K562 (cell line): ENCODE measurements around the gene FHL5. TPM values are rescaled to one million over a fixed set of nuclear protein-coding genes. Genes with fewer than 3 reads are reported as not detected.
A peak's percentile ranks its signal among the peaks of the same experiment; 100 is the strongest.

Experiments used
- ATAC-seq: fragments of 200-7000 bp; cut with Tn5 transposase; 3 replicates; pipeline ENCODE4 v1.9.1; 2020; ENCODE audit warnings: moderate library complexity
- BruUV-seq: library from RNA; stranded (reverse); fragments of 400-500 nt; replicated peaks from 2 replicates; lab custom pipeline; 2021; lab: Mats Ljungman, UMichigan
- CTCF ChIA-PET: fragments of 300-600 bp; formaldehyde crosslinking; extraction: SDS; loops from one replicate; lab custom pipeline; 2021; ENCODE audit warnings: low intra/inter-chr PET ratio; lab: Yijun Ruan, JAX
- POLR2A ChIA-PET: fragments of 300-600, 350-650 bp; sonication (Branson Sonifier 250); formaldehyde crosslinking; extraction: SDS; loops from one replicate; lab custom pipeline; 2021; ENCODE audit warnings: antibody characterized with exemption, inconsistent platforms; lab: Yijun Ruan, JAX
- DNase-seq, 4 experiments: peaks; one replicate each; pipeline versions ENCODE4 v3.0.0 to v3.0.0-alpha.2; 2011 to 2018; ENCODE audit warnings: low spot score in 3 of 4, mixed read lengths in 3 of 4; ENCODE audit errors: extremely low read depth in 1 of 4
- FAIRE-seq: peaks from 2 replicates; lab custom pipeline; 2011; peaks lifted over from hg19 to GRCh38; lab: Jason Lieb, UNC
- H2AFZ ChIP-seq: 2 replicates; pipeline ENCODE4 v1.6.0; 2011; ENCODE audit warnings: low read depth, low read length, control low read depth, inconsistent platforms
- H3K27ac ChIP-seq: fragments of 200-600 bp; 3 replicates; pipeline ENCODE4 v1.8.0; 2011; ENCODE audit warnings: low read depth, mild to moderate bottlenecking, control low read depth, inconsistent platforms, low read length, moderate library complexity, mixed read lengths; ENCODE audit errors: extremely low read depth
- H3K27me3 ChIP-seq, 2 experiments: fragments of 300-600 bp in 1 of 2; 2 replicates in 1 of 2; 3 replicates in 1 of 2; pipeline versions ENCODE4 v1.6.0 to v1.8.0; 2011; ENCODE audit warnings: inconsistent platforms in 2 of 2, low read length in 2 of 2, mild to moderate bottlenecking in 1 of 2, mixed read lengths in 1 of 2, moderate library complexity in 1 of 2; ENCODE audit not compliant: control insufficient read depth in 2 of 2, insufficient read depth in 2 of 2
- H3K36me3 ChIP-seq: fragments of 300-600 bp; 3 replicates; pipeline ENCODE4 v1.8.0; 2011; ENCODE audit warnings: mild to moderate bottlenecking, low read length, inconsistent platforms; ENCODE audit not compliant: control insufficient read depth, insufficient read depth
- H3K4me1 ChIP-seq, 2 experiments: fragments of 200-600 bp in 1 of 2; replicated peaks in 1 of 2; 2 replicates in 1 of 2; 3 replicates in 1 of 2; pipeline versions ENCODE4 v1.5.1 to v1.8.0; 2011; ENCODE audit warnings: inconsistent platforms in 2 of 2, low read length in 2 of 2, mild to moderate bottlenecking in 1 of 2, mixed read lengths in 1 of 2, moderate library complexity in 1 of 2; ENCODE audit not compliant: control insufficient read depth in 2 of 2, insufficient read depth in 2 of 2
- H3K4me2 ChIP-seq: 2 replicates; pipeline ENCODE4 v1.6.1; 2011; ENCODE audit warnings: low read length, control low read depth, inconsistent platforms, mixed read lengths; ENCODE audit not compliant: insufficient read depth
- H3K4me3 ChIP-seq: fragments of 200-600 bp; sonication (generic), shearing (Covaris generic); 2 replicates; pipeline ENCODE4 v1.5.1; 2016; ENCODE audit warnings: control low read depth, inconsistent platforms
- H3K79me2 ChIP-seq: fragments of 200-600 bp; 3 replicates; pipeline ENCODE4 v1.8.0; 2011; ENCODE audit warnings: low read length, inconsistent platforms; ENCODE audit not compliant: control insufficient read depth, insufficient read depth
- H3K9ac ChIP-seq, 2 experiments: 2 replicates each; pipeline versions ENCODE4 v1.6.0 to v1.6.1; 2011; ENCODE audit warnings: low read depth in 2 of 2, low read length in 2 of 2, control low read depth in 1 of 2, inconsistent platforms in 1 of 2, mild to moderate bottlenecking in 1 of 2, mixed read lengths in 1 of 2; ENCODE audit not compliant: insufficient read depth in 1 of 2
- H3K9me1 ChIP-seq: one replicate; pipeline ENCODE4 v1.6.0; 2011; ENCODE audit warnings: inconsistent platforms, mild to moderate bottlenecking, low read length, moderate library complexity; ENCODE audit not compliant: control insufficient read depth, insufficient read depth
- H3K9me3 ChIP-seq: replicated peaks from 2 replicates; pipeline ENCODE4 v1.5.1; 2011; ENCODE audit warnings: low read depth, low read length, inconsistent platforms; ENCODE audit not compliant: control insufficient read depth, insufficient read depth
- H4K20me1 ChIP-seq: replicated peaks from 2 replicates; pipeline ENCODE4 v1.6.1; 2011; ENCODE audit warnings: low read length, inconsistent platforms, mixed read lengths; ENCODE audit not compliant: control insufficient read depth, insufficient read depth
- CREBBP ChIP-seq: IDR thresholded peaks from one replicate; pipeline ENCODE4 v1.6.1; 2012; ENCODE audit warnings: low read depth, mild to moderate bottlenecking, control low read depth, inconsistent platforms, low read length
- EWSR1 ChIP-seq: fragments of 450-650 bp; IDR thresholded peaks from 2 replicates; pipeline ENCODE4 v1.6.1; 2018; ENCODE audit warnings: borderline replicate concordance, mild to moderate bottlenecking, low read depth, moderate library complexity; ENCODE audit not compliant: partially characterized antibody
- GABPB1 ChIP-seq: sonication (generic); formaldehyde crosslinking; IDR thresholded peaks from 2 replicates; pipeline ENCODE4 v1.8.0; 2022; ENCODE audit warnings: mild to moderate bottlenecking, missing genetic modification reagents
- NCOA6 ChIP-seq: fragments of 450-650 bp; IDR thresholded peaks from 2 replicates; pipeline ENCODE4 v1.6.1; 2017; ENCODE audit warnings: mild to moderate bottlenecking
- NFRKB ChIP-seq: fragments of 450-650 bp; IDR thresholded peaks from 2 replicates; pipeline ENCODE4 v1.6.1; 2016; ENCODE audit warnings: low read depth
- STAG1 ChIP-seq: sonication (generic); formaldehyde crosslinking; IDR thresholded peaks from 2 replicates; pipeline ENCODE4 v1.5.0; 2020; ENCODE audit warnings: missing genetic modification reagents, borderline replicate concordance
- WGBS: fragments of 100-300 bp; shearing (Covaris generic); methylation state at CpG from one replicate; pipeline ENCODE4 v1.1.6; 2016; ENCODE audit warnings: low coverage, mixed read lengths; ENCODE audit not compliant: insufficient coverage; ENCODE audit errors: missing lambda C conversion rate; 5-methylcytosine and 5-hydroxymethylcytosine counted together
- in situ Hi-C: fragments of 300-500 bp; cut with MboI; formaldehyde crosslinking; loops from 4 replicates; pipeline ENCODE4 v1.15.0; 2018; ENCODE audit warnings: inconsistent platforms, mixed read lengths
- intact Hi-C: fragments of 100-400 bp; cut with micrococcal nuclease; formaldehyde crosslinking; loops from 2 replicates; pipeline ENCODE4 v1.14.2; 2022
- polyA plus RNA-seq, 8 experiments: library from polyadenylated mRNA; depleted of rRNA in 4 of 8; stranded (reverse) in 5 of 8; unstranded in 3 of 8; fragments of >200 nt; fragmentation: Nextera tagmentation in 2 of 8; fragmentation: Illumina TruSeq in 1 of 8; extraction: Ambion mirVana in 2 of 8; extraction: Trizol in 1 of 8; gene quantifications; 2 replicates each; pipeline versions ENCODE4 v1.2.1 to v1.2.3, GENCODE V29; 2011 to 2014; ENCODE audit warnings: inconsistent platforms in 1 of 8, missing spikeins in 1 of 8
- total RNA-seq, 7 experiments: library from RNA; depleted of rRNA in 6 of 7; stranded (reverse); fragments of >200 nt in 6 of 7; fragmentation: Illumina TruSeq in 2 of 7; extraction: Trizol in 2 of 7; gene quantifications; 2 replicates each; pipeline versions ENCODE4 v1.2.1 to v1.2.3, GENCODE V29; 2011 to 2021; ENCODE audit warnings: low replicate concordance in 1 of 7
- TF ChIP-seq, protein P1 (sequence below): fragments of 250-450 bp; sonication (Bioruptor Pico); IDR thresholded peaks from 2 replicates; pipeline ENCODE4 v1.8.0; 2021; ENCODE audit warnings: mild to moderate bottlenecking, moderate library complexity

The FHL5 gene
- total and polyA plus RNA-seq, 9 of the 15 experiments (the other 6 are each of a cell fraction or from before 2014, with no cell fraction given), result not detected

DNA sequence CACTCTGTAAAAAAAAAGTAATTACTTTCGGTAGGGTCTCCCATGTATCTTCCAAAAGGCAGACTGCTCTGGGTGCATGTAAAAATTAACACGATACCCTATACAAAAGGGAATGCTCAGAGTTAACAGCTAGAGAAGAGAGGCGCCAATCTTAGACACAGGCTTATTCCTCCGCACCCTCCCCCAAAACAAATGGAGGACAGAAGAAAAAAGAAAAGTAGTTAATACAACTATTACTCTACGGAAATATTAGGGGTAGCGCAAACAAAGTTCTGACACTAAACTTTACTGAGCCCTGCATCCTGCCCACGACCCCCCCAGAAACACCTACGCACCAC is 41.7 kb upstream of the FHL5 start:
- ATAC-seq, result peak; percentile 29
- CTCF ChIA-PET, result no interaction called here
- WGBS, result 0% methylated on average over 8 of the region's 8 CpGs

More for the DNA sequence above, 41.7 kb upstream of the FHL5 start:
- TF ChIP-seq, protein P1, sequence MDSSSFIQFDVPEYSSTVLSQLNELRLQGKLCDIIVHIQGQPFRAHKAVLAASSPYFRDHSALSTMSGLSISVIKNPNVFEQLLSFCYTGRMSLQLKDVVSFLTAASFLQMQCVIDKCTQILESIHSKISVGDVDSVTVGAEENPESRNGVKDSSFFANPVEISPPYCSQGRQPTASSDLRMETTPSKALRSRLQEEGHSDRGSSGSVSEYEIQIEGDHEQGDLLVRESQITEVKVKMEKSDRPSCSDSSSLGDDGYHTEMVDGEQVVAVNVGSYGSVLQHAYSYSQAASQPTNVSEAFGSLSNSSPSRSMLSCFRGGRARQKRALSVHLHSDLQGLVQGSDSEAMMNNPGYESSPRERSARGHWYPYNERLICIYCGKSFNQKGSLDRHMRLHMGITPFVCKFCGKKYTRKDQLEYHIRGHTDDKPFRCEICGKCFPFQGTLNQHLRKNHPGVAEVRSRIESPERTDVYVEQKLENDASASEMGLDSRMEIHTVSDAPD (CRISPR knock-in tag), result no peak
- no peak for TF ChIP-seq CREBBP
- 0 out of 2 replicates have a peak, but pooled peaks have one; percentile 28 for TF ChIP-seq NCOA6
- no peak for TF ChIP-seq EWSR1
- no peak for TF ChIP-seq NFRKB
- TF ChIP-seq GABPB1 (CRISPR knock-in tag), result no peak
- TF ChIP-seq STAG1 (CRISPR knock-in tag), result no peak
- no peaks in the 10 kb centered on the region for H3K9me3 ChIP-seq
- peaks cover 2 to 3% of the 10 kb centered on the region in 2 experiments; a peak in 3 of 5 replicates for H3K4me1 ChIP-seq
- H3K9me1 ChIP-seq, result no peaks in the 10 kb centered on the region
- intact Hi-C loops, result loop anchor here (5.0 to 10.0 kb wide), 3 partner anchors 376 to 1004 kb away; partner anchors contain the start of genes KLHL32 and NDUFAF4
- DNase-seq (no peak), FAIRE-seq (no peak)
- no peaks in the 10 kb centered on the region for H4K20me1 ChIP-seq
- no TSS peak for BruUV-seq
- POLR2A ChIA-PET, result interaction anchor here (0.8 to 1.5 kb wide), 2 partner anchors 9 to 61 kb away, joined by 3 to 7 read pairs; no protein-coding TSS in a partner anchor
- peaks cover 40% of the 10 kb centered on the region for H3K79me2 ChIP-seq
- H3K9ac ChIP-seq, result peak overlapping the region; percentile 91 to 92
- peak overlapping the region; percentile 90 for H3K4me2 ChIP-seq
- peak overlapping the region; percentile 92 for H2AFZ ChIP-seq
- H3K27ac ChIP-seq, result peak overlapping the region; percentile 97
- in situ Hi-C loops, result no loop called here
- H3K27me3 ChIP-seq, result no peaks in the 10 kb centered on the region
- H3K4me3 ChIP-seq, result peak overlapping the region; percentile 87
- peaks cover 16% of the 10 kb centered on the region; the same call in 1 of the 3 replicates for H3K36me3 ChIP-seq
